Neural crest cell (in vitro differentiated cells): ENCODE data around the gene OPHN1. TPM values are rescaled to one million over a fixed set of nuclear protein-coding genes. Genes with fewer than 3 reads are reported as not detected.
"Not testable (repeated sequence)": the region's sequence is repeated elsewhere in the genome, so short reads cannot be mapped to it uniquely, and the experiment has no call there.

Experiments used
- DNase-seq: peaks from one replicate; pipeline ENCODE4 v3.0.0; 2021; ENCODE audit warnings: low read depth, mixed read lengths, low spot score
- H3K27ac Mint-ChIP-seq: one replicate; pipeline ENCODE4 v1.8.0; 2021; ENCODE audit warnings: mild to moderate bottlenecking, mixed read lengths; ENCODE audit not compliant: unreplicated experiment
- H3K27me3 Mint-ChIP-seq: 2 replicates; pipeline ENCODE4 v1.8.0; 2021; ENCODE audit warnings: low read depth, mild to moderate bottlenecking, mixed read lengths
- H3K36me3 Mint-ChIP-seq: 2 replicates; pipeline ENCODE4 v1.8.0; 2021; ENCODE audit warnings: low read depth, mild to moderate bottlenecking, mixed read lengths
- H3K4me1 Mint-ChIP-seq: 2 replicates; pipeline ENCODE4 v1.8.0; 2021; ENCODE audit warnings: mixed read lengths
- H3K4me3 Mint-ChIP-seq: one replicate; pipeline ENCODE4 v1.8.0; 2021; ENCODE audit warnings: mild to moderate bottlenecking, mixed read lengths
- H3K9me3 Mint-ChIP-seq: 2 replicates; pipeline ENCODE4 v1.8.0; 2021; ENCODE audit warnings: mixed read lengths
- CTCF ChIP-seq: fragments of 200-600 bp; sonication (generic); conservative IDR thresholded peaks from 2 replicates; pipeline ENCODE4 v1.5.0; 2021; ENCODE audit warnings: antibody characterized with exemption, mild to moderate bottlenecking
- total RNA-seq: library from RNA; stranded (reverse); gene quantifications from 2 replicates; pipeline ENCODE4 v1.2.1, GENCODE V29; 2021

OPHN1 gene
- total RNA-seq, 1 donor from 2014 or later, result 9.4 TPM

- Mint-ChIP-seq H3K4me3 (no peak overlapping the region), H3K36me3 (peaks cover 32% of the 10 kb centered on the region), H3K27ac (no peak overlapping the region), H3K27me3 (no peaks in the 10 kb centered on the region), H3K9me3 (peaks cover 14% of the 10 kb centered on the region), H3K4me1 (no peaks in the 10 kb centered on the region)
- no peak for TF ChIP-seq CTCF
- DNase-seq, result no peak
Measured at GRCh38 chrX:68079961-68080360, 353.3 kb downstream of the OPHN1 start.

GRCh38 chrX:68078801-68079200 is 354.5 kb downstream of the OPHN1 start:
- H3K9me3 Mint-ChIP-seq, result peaks cover 14% of the 10 kb centered on the region
- not testable (repeated sequence) for H3K27me3 Mint-ChIP-seq, DNase-seq, H3K4me1 Mint-ChIP-seq, H3K27ac Mint-ChIP-seq, H3K4me3 Mint-ChIP-seq
- peaks cover 32% of the 10 kb centered on the region for H3K36me3 Mint-ChIP-seq

- H3K27me3 Mint-ChIP-seq, result no peaks in the 10 kb centered on the region
- peaks cover 32% of the 10 kb centered on the region for H3K36me3 Mint-ChIP-seq
- no peak overlapping the region for H3K4me3 Mint-ChIP-seq
- no peaks in the 10 kb centered on the region for H3K4me1 Mint-ChIP-seq
- DNase-seq, result no peak
- peaks cover 14% of the 10 kb centered on the region for H3K9me3 Mint-ChIP-seq
- no peak overlapping the region for H3K27ac Mint-ChIP-seq
- TF ChIP-seq CTCF, result no peak
Measured at GRCh38 chrX:68077378-68077777, 355.9 kb downstream of the OPHN1 start.

GRCh38 chrX:68072041-68072440 is 361.3 kb downstream of the OPHN1 start:
- H3K36me3 Mint-ChIP-seq, result peaks cover 18% of the 10 kb centered on the region
- peaks cover 5% of the 10 kb centered on the region for H3K9me3 Mint-ChIP-seq
- DNase-seq, result no peak
- no peak overlapping the region for H3K27ac Mint-ChIP-seq
- TF ChIP-seq CTCF, result no peak
- no peak overlapping the region for H3K4me3 Mint-ChIP-seq
- no peaks in the 10 kb centered on the region for H3K4me1 Mint-ChIP-seq
- no peaks in the 10 kb centered on the region for H3K27me3 Mint-ChIP-seq

GRCh38 chrX:68070119-68070518 is 363.2 kb downstream of the OPHN1 start:
- H3K4me1 Mint-ChIP-seq, H3K4me3 Mint-ChIP-seq, DNase-seq, H3K27ac Mint-ChIP-seq, H3K27me3 Mint-ChIP-seq, H3K9me3 Mint-ChIP-seq: not testable (repeated sequence)
- H3K36me3 Mint-ChIP-seq, result peaks cover 18% of the 10 kb centered on the region

- Mint-ChIP-seq H3K4me3 (no peak overlapping the region), H3K9me3 (peaks cover 2% of the 10 kb centered on the region), H3K36me3 (peaks cover 9% of the 10 kb centered on the region), H3K27ac (no peak overlapping the region), H3K27me3 (no peaks in the 10 kb centered on the region), H3K4me1 (no peaks in the 10 kb centered on the region)
- no peak for TF ChIP-seq CTCF
- DNase-seq, result no peak
Measured at GRCh38 chrX:68061206-68061535, 372.1 kb downstream of the OPHN1 start.
